Endometrial microvascular endothelial cells (primary cell): Measurements from ENCODE around the gene LITAFD. TPM values are rescaled to one million over a fixed set of nuclear protein-coding genes. Genes with fewer than 3 reads are reported as not detected.

Source experiments
- in situ Hi-C: cut with HindIII; loops from 2 replicates; pipeline ENCODE4 v1.10.0; 2017; ENCODE audit warnings: low sequenced_read_pairs, low pct_unique_long_range_greater_than_20kb; ENCODE audit errors: inconsistent ontology term
- total RNA-seq: library from RNA; depleted of rRNA; stranded (reverse); fragments of >200 nt; gene quantifications from one replicate; pipeline ENCODE4 v1.2.3, GENCODE V29; 2015; ENCODE audit errors: inconsistent ontology term

LITAFD gene
- total RNA-seq, 1 donor from 2014 or later = not detected

DNA sequence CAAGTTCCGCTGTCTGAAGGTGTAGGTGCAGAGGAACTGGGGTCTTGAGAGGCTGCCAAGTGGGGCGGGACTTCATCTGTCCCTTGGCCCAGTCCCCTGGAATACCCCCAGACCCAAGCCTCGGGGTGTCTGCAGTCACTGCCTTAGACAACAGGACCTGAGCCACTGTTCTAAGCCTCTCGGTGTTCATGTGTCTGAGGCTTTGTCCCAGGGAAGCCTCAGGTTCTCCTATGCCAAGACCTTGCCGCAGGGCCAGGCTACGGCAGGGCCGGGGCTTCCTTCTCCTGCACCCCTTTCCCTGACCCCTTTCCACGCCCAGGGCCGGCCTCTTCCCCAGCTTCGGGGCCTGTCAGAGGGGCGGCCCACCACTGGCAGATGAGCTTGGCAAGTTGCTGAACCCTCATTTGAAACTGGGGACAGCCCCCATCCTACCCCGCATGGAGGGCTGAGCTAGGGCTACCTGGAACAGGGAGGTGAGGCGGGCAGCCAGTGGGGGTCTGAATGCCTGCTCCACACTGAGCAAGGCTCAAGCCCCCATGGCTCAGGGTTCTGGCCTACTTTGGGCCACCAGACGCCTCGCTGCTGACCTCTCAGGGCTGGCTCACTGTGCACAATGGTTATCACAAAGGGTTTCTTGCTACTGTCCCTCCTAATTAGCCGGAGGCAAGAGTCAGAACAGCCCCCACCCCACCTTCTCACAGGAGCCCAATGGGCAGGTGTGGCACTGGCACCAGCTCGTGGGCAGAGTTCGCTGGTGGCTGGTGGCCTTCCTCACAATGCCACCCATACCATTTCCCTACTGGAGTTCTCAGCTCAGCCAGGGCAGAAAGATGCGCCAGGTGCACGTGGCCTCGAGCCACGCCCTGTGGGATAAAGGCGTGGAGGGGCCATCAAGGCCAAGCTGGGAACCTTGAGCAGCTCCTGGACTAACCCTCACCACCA lies 7.1 kb downstream of the LITAFD start:
- in situ Hi-C loops = no loop called here

DNA sequence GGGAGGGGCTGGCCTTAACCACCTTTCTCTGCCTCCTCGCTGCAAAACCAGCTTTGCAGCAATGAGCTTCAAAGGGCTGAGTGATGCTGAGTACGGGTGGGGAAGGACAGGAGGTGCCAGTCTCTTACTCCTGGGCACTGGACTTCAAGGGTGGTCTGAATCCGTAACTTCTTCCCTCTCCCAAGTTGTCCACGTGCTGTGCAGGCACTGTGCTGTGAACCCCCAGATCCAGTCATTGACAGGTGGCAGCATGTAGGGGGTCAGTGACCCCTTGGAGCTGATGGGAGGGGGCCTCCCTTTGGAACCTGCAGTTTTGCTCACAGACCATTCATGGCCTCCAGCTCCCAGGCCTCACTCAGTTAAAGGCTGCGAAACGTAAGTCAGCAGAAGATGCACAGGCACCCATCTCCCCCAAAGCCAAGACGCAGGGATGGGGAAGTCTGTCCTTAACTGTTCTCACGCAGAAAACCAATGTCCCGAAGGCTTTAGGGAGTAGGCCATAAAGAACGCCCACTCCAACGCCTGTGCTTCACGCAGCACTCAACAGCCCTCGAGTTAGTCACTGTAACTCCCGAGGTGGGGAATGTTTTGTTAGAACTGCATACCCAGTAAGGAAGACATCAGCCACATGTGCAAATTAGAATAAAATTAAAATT lies 7.9 kb downstream of the LITAFD start:
- in situ Hi-C loops = no loop called here

DNA sequence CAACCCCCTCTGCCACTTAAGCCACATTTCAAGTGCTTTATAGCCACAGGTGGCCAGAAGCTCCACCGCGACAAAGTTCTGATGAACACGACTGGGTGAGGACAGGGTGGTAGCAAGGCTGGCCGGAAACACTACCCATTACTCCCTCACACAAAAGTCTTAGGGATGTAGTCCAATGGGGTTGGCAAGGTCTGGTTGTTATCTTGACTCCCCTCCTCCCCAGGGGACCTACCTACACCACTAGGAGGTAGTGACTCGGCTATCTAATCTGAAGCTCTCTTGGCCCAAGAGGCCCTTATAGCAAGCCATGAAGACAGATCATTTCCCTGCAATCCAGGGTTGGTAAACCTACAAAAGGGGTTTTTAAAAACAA lies 8.4 kb downstream of the LITAFD start:
- in situ Hi-C loops = no loop called here

DNA sequence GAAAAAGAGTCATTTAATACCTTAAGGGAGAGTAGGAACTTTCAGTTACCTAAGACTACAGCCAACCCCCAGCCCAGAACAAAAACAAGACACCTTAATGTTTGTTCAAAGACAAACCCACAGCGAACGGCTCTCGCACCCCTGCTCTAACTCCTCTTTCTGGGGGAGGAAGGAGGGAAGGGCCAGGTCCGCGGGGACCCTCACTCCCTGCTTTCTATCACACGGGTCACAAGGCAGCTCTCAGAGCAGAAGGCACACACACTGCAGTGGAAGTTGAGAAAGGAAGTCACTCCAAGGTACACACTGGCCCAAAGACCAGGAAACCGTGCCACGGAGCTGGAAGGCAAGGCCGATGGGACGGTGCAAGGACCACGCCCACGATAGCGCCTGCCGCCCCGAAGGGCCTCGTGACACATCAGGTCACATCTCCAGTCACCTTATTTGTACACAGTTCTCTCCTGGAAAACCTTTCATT lies 10.0 kb downstream of the LITAFD start:
- in situ Hi-C loops = no loop called here

DNA sequence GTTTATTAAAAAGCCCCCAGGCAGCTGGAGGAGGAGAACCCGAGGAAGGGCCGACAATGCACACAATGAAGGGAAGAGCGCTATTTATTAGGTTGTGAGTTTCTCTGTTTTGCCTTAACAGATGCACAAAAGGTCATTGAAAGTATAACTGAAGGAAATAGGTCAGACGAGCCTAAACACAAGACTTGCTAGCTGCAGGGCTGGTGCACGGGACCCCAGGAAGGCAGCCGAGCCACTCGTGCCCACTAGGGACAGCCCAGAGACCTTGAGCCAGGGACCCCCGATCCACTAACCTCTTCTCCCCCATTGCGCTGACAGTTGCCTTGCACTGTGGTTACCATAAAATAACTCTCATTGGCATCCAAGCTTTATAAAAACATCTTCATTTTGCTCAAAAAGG lies 11.3 kb downstream of the LITAFD start:
- in situ Hi-C loops = no loop called here

DNA sequence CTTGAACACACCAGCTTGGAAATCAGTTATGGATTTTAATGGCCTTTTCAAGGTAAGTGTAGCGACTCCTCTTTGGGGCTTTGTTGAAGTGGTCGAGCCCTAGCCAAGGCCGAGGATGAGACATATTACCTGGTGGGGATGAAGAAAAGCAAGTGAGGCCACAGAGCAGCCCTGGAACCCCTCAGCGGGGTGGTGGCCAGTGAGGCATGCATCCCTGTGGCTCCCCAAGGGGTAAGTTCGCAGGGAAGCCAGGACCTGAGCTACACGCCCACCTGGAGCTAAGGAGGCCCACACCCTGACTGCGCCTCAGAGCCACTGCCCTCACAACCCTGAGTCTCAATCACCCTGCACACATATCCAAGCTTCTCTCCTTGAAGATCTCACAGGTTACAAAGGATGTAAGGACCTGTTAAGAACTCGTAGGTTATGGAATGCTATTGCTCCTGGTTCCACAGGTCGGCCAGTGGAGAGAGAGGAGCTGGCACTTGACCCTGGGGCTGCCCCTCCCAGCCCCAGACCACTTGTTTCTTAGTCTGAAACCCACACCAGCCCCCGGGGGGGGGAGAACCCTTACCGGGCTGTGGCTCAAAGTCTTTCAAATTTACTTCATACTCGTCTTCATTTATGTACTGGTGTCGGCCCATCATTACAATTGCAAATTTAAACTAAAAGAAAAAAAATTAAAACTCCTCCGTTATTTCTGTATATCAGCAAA lies 12.0 kb downstream of the LITAFD start:
- in situ Hi-C loops = no loop called here

DNA sequence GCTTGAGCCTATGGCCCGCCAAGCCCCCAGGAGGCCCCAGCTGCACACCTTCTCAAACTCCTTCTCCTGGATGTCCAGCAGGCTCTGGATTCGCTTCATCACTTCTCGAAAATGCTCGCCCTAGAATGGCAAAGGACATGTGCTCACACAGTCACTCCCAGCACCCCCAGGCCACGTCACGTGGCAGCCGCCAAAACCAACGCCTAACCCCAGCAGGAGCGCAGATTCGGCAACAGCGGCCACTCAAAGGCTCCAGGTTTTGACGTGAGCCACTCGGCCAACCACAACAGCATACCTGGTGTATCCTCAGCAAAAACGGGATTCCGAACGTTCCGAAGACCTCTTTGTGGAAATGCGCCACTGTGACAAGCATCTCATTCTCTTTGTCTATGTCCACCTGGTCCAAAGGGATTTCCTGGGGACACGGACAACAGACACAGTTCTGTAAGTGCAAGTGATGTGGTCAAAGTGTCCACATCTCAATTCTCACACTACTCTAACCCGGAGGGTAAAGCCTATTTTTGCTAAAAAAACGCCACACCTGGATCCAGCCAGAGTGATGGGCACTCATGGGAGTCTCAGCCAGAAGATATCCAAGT lies 12.7 kb downstream of the LITAFD start:
- in situ Hi-C loops = no loop called here

DNA sequence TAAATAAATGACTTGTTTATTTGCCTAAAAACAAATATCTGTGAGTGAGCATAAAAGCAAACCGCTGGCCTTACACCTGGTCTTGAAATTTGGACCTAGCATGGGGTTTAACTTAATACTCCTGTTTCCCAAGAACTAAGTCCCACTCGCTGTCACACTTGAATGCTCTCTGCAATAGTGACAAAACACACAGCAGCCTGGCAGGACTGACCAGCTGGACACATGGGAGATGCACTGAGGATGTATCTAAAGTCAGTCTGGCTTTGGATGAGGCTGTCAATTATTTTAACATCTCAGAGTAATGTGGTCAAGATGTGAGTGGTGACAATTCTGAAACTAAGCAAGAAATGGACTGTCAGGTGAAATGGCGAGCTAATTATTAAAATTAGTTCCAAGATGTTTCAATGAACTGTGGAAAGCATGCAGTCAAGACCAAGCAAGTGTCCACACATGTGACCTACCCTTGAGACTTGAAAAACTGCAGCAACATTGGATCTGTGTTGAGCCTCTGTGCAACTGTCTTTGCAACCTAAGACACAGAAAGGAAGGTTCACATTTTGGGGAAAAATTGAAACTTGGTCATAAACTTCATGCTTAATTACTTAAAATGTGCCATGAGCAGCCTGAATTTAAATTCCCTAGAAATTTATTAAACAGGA lies 16.6 kb downstream of the LITAFD start:
- in situ Hi-C loops = no loop called here

DNA sequence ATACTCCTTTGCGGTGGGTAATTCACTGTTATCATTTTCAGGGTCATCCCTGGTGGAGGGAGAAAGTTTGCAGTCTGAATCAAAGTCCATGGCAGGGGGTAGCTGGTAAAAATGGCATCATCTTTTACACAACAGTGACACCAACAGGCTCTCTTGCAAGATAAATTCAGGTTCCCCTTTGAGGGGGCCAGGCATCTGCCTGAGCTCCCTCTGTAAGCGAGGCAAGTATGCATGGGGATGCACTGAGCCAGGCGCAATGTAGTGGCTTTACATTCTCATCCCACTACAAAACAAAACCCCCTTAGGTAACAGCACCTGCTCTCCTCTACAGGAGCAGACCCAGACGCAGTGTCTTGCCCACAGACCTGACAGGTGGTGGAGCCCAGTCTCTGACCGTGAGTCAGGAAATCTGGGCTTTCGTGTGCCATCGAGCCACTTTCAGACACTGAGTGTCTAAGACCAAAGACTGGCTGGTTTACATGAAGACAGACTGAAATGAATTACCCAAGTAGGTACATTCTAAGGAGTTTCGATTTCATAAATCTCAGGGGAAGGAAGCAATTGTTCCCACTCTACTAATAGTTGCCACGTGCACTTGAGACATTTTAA lies 17.7 kb downstream of the LITAFD start:
- in situ Hi-C loops = no loop called here

DNA sequence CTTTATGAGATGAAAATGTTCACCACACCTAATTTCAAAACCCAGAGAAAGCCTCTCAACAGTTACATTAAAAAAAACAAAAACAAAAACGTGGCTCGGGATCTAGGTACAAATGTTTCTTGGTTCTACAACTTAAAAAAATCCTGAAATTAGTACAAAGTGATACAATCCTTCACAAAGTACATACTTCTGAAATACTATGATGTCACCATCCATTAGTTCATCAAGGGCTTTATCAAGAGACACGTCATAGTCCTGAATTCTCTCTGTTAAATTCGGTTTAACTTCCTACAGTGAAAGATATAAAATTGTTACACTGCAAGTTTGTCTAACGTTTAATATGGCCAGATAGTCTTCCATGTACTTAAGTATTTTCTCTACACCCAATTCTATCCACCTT lies 18.2 kb downstream of the LITAFD start:
- in situ Hi-C loops = no loop called here

DNA sequence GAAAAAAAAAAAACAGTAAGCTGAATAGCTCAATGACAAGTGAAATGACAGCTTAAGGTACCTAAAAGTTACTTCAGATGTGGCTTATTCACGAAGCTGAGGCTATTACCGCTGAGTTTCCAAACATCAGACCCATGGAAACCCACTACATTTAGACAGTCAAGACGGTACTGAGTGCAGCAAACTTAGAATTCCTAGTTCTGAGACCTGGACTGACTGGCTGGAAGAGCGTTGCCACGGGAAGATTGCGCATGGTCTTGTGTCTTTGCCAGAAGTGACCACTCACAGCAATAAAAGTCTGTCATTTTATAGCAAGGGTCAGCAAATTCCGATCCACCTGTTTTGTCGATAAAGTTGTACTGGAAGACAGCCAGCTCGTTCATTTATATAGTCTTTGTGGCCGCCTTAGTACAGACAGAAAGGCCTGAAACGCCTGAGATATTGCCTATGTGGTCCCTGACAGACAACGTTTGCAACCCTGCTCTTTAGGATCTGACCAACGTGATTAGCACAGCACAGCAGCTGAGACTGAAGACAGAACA lies 19.2 kb downstream of the LITAFD start:
- in situ Hi-C loops = no loop called here

DNA sequence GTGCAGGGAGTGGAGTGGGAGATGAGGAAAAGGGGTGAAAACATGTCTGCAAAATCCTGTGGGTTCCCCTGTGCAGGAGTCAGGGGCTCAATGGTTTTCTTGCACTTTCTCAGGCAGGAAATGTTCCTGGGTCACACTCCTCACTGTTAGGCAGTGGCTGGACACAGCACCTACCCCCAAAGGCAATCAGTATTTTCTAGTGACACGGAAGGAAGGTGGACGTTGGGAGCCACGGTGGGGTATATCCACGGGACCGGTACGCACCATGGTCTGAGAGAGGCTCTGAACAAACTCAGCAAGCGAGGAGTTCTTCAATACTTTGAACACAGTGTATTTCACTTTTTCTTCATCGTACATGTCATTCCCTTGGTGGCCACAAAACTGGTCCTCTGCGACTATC lies 20.9 kb downstream of the LITAFD start:
- in situ Hi-C loops = no loop called here

DNA sequence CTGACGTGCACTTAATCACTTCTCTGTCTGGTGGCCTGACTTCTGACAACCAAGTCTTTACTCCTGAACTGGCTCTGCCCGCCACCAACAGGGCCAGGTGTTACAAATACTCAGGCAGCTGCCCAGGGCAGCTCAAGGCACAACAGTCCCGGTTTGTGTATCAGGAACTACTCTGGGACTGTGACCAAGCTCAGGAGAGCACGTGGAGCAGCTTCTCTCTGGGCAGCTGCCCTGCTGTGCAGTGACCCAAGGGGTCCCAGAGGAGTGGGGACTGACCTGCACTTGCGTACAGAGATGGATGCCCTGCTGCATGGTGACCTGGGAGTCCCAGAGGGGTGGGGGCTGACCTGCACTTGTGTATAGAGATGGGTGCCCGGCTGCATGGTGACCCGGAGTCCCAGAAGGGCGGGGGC lies 21.9 kb downstream of the LITAFD start:
- in situ Hi-C loops = no loop called here

DNA sequence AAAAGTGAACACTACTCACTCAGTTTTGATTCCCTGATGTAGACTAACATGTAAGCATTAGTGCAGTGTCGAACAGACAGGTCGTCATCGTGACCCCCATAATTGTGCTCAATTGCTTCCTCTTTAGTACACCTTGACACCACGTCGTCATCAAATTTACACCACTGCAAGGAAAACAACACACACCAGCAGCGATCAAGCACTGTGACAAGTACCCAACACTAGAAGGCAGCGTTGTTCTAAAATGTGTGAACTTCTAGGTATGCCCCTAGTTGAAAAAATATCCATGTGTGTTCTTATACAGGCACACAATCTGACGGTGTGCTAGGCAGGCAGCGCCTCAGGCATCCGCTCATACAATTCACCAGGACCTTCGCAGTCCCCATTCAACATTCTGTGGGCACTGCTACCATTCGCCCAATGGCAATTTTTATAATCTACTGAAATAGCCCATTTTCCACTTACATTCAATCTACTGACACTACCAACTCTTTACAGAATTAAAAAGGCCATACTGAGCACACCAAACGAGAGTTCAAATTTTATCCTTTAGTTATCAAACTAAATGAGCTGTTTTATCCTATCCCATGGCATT lies 23.1 kb downstream of the LITAFD start:
- in situ Hi-C loops = no loop called here

DNA sequence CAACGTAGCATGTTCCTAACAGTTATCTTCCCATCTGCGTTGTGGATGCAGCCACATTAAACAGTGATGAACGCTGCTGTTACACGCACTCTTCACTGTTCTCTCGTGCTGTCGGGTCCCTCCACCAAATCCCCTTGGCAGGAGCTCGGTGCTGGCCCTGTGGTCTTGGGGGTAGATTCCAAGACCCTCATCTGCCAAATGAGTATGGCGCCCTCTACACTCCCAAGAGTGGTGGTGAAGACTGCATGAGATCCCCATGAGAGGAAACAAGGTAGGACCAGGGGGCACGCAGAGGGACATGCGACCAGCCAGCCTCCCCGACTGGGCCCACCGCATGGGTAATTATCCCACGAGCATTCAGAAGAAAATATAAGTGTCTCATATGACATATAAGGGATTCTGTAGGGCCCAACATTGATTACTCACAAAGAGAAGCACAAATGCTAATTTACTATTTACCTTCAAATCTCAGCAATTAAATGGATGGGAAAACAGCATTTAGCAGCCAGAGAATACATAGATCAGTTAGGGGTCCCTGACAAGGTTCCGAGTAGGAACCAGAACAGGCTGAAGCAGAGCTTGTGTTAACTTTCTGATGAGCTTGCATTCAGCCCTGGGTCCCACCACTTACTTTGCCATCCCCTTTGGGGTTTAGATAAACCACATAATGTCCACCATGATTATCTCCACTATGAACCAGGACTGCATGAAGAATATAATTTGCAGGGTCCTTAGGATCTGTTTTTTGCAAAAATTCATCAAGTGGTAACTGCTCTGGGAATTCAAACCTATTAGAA lies 23.8 kb downstream of the LITAFD start:
- in situ Hi-C loops = no loop called here

DNA sequence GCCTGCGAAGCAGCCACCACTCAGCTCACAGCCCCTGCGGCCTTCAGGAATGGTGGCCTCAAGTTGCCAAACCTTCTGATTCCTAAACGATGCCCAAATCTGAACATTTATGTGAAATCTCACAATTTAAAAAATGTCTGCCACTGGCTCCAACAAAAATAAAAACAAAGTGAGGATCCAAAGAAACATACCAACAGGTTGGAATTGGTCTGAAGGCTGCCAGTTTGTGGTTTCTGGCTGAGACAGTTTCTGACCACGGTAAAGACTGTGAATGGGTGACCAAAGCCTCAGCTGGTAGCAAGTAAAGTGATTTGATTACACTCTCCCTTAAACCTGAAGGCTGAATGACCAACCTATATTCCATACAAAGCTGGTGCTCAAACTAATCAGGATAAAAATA lies 24.9 kb downstream of the LITAFD start:
- in situ Hi-C loops = no loop called here

DNA sequence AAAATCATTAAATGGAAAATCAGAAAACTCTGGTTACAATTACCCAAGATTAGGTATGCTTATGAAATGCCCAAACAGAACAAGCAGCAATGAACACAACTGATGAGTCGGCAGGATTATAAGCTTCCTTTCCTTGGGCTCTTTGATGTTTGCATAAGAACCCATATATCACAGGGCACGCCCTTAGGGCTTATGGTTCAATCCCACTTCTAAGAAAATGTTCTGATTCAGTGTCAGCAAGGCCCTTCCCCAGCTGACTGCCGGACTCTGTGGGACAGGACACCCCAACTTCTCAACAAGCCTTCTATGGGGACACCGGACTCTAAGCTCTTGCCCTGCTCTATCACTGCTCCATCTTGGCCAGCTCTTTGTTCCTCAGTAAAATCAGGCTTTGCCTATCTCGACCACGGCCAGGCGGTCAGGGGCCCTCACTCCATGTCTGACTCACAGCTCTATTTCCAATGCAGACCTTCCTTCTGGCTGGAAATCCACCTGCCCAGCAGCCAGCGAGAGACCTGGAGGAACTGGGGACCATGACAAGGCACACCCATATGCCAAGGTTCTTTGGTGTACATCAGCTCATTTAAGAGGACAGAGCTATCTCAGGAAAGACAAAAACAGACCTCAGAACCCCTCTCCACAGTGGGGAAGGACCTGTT lies 26.8 kb downstream of the LITAFD start:
- in situ Hi-C loops = no loop called here
